ENCODE results near the gene FARS2.

DNA sequence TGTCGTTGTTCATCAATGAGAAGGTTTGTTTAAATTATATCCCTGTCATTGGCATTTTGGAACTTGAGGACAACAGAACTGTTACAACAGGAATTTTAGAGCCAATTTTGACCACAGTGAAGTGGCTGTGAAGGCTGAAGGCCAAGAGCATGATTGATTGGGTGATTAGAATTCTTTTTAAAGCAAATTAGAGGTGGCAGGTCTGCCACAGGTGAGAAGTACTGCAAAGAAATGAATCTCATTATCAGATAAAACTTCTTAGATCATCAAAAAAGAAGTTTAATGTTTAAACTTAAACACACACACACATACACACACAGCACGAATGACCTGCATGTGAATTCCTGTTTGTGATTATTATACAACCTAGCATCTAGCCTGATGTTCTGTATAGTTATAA, 32.4 kb downstream of the FARS2 start:
- TF ChIP-seq, protein P1, sequence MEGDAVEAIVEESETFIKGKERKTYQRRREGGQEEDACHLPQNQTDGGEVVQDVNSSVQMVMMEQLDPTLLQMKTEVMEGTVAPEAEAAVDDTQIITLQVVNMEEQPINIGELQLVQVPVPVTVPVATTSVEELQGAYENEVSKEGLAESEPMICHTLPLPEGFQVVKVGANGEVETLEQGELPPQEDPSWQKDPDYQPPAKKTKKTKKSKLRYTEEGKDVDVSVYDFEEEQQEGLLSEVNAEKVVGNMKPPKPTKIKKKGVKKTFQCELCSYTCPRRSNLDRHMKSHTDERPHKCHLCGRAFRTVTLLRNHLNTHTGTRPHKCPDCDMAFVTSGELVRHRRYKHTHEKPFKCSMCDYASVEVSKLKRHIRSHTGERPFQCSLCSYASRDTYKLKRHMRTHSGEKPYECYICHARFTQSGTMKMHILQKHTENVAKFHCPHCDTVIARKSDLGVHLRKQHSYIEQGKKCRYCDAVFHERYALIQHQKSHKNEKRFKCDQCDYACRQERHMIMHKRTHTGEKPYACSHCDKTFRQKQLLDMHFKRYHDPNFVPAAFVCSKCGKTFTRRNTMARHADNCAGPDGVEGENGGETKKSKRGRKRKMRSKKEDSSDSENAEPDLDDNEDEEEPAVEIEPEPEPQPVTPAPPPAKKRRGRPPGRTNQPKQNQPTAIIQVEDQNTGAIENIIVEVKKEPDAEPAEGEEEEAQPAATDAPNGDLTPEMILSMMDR (IDR thresholded peaks at IDR 0.05): no peak
- TF ChIP-seq EZH2 (IDR thresholded peaks at IDR 0.05; ENCODE audit: borderline replicate concordance, insufficient read depth, low read depth, low read length, poor library complexity, severe bottlenecking): no peak
